Activated CD4-positive, CD25-positive, alpha-beta regulatory T cell treated with anti-CD3 and anti-CD28 coated beads, Interleukin-2, amount 50 U/mL, for 24 hours (primary cell): ENCODE measurements around the gene RIMBP2.
"Not testable (repeated sequence)": the region's sequence is repeated elsewhere in the genome, so short reads cannot be mapped to it uniquely, and the experiment has no call there.

Experiments used
- ATAC-seq, 2 donors: fragments of 150-1000 bp; cut with Tn5 transposase; one replicate each; pipeline ENCODE4 v1.10.0; 2021; ENCODE audit warnings: mild to moderate bottlenecking in 1 of 2, moderate library complexity in 1 of 2

RIMBP2 gene

DNA sequence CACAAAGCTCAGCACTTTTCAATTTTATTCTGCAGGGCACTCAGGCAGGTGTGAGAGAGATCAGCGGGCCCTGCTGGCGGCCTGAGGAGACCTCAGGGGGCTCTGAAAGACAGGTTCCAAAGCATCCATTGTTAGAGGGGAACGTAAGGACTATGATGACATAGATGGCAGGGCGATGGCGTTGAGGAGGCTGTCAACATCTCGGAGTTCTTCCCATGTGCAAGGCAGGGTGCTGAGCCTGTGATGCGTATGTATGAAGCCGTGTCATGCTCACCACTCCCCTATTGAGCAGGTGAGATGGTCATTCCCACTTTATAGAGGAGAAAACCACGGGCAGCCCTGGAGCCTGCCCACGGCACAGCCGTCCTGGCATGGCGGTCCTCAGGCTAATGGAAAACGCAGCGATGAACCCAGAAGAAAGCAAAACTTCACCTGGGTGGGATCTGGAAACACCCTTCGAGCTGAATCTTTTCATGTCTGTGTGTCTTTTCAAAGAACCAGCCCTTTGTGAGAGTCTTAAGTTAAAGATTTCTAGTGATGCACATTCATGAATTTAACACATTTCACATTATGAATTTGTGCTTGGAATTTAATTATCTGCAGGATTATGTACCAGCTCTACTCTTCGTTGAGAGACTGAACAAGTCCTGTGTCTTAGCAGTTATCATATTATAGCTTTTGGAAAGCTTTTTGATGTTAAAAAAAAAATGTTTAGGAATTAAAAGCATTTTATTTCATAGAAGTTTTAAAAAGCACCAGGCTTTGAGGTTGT lies 64.7 kb downstream of the RIMBP2 start:
- ATAC-seq, result no peak

DNA sequence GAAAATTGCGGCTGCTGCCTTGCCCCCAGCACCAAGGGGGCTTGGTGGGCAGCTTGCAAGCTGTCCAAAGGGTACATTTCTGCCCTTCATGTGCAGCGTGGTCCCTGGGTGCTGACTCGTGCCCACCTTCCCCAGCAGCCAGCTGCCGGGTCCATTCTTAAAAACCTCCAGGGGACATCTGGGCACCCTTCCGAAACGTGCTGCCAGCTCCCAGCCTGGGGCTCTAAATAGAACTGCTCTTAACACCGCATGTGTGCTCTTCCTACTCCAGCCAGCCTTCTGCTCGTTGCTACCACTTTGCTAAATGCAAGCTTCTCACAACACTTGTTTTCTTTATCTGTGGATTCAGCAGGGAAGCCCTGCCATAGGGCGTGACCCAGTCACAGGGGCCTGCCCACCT lies 66.0 kb downstream of the RIMBP2 start:
- no peak for ATAC-seq

DNA sequence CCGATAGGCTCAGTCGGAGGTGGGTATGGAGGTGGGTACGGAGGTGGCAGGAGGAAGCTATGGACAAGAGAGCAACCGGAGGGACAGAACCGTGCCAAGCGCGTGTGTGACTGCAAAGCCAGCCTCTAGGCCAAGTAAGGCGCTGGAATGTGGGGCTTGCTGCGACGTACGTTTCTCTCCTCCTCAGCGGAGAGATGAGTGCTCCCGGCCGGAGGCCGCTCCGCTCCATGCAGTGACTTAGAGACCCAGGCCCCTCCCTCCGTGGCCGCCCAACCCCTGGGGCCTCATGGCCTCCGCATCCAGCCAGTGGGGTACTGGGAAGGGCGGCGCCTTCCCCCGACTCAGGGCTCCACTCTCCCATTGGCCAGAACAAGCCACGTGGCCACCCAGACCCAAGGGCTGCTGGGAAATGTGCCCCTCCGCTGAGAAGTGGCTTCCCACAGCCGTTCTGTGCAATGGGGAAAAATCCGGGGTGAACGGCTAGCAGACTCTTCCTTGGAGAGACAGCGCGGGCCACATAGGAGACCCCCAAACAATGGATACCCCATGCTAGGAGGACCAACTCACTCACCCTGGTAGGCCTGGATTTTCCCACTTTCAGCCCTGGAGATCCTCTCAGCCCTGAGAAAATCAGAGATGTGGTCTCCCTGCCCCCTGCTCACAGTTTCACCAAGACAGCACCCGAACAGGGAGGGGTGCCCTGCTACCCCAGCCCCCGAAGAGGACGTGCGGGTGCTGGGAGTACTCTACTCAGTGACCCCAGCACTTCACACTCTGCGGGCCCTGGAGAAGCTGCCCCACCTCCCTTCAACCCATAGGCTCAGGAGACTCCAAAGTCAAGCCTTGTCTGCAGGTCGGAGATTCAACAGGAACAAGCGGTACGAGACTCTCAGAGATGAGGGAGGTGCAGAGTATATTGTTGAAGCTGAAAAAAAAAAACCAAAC lies 66.7 kb downstream of the RIMBP2 start:
- ATAC-seq, result no peak

DNA sequence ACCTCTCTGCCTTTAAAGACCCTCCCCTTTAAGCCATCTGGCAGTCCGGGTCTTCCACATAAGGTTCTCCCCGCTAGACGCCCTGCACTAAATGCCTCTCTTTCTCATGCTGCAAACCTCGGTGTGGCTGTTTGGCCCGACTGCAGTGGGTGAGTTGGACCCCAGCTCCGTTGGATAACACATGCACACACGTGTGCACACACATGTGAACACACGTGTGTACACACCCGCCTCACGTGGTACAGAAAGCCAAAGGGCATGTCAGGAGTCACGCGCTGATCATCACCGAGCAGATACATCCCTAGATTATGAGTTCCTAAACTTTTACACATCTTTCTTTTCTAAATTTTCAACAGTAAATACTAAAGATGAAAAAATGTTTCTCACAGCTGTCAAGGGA lies 68.3 kb downstream of the RIMBP2 start:
- ATAC-seq, result no peak

DNA sequence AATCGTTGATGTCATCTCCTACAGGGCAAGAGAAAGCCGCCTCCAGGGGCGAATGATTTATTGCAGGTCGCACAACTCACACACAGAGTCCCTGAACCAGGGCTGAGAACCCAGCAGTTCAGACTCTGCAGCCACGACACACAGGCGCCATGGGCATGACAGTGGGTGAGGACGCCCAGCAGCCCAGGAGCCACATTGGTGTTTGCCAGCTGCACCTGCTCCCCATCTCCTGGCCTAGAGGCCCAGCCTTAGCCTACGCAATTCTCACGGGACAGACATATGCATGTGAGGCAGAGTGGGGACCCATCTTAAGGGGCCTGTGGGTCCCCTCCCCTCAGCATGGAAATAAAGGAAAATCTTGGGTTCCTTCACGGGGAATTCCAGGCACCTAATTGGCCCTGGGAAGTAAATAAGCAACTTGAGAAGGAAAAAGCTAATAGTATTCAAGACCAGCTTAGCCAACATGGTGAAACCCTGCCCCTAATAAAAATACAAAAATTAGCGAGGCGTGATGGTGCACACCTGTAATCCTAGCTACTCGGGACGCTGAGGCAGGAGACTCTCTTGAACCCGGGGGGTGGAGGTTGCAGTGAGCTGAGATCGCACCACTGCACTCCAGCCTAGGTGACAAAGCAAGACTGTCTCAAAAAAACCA lies 69.3 kb downstream of the RIMBP2 start:
- ATAC-seq, result no peak

DNA sequence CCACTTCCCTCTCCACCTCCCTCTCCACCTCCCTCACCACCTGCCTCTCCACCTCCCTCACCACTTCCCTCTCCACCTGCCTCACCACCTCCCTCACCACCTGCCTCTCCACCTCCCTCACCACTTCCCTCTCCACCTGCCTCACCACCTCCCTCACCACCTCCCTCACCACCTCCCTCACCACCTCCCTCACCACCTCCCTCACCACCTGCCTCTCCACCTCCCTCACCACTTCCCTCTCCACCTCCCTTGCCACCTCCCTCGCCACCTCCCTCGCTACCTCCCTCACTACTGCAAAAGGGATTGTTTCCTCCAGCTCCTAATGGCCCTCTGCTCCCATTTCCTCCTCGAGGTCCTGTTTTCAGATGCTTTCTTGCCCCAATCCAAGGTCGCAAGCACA lies 69.9 kb downstream of the RIMBP2 start:
- ATAC-seq, result not testable (repeated sequence)

DNA sequence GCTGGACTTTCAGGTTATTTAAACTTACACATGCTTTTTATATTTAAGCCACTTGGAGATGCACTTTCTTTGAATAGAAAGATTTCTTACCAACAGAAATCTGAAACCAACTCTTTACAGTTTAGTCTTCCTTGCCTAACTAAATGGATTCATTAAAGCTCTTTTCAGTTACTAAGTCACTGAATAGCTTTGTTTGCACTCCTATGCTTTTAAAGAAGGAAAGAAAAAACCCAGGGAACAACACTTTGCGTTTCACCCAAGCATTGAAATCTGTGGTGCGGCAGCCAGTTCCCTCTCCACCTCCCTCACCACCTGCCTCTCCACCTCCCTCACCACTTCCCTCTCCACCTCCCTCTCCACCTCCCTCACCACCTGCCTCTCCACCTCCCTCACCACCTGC lies 70.3 kb downstream of the RIMBP2 start:
- ATAC-seq, result no peak

DNA sequence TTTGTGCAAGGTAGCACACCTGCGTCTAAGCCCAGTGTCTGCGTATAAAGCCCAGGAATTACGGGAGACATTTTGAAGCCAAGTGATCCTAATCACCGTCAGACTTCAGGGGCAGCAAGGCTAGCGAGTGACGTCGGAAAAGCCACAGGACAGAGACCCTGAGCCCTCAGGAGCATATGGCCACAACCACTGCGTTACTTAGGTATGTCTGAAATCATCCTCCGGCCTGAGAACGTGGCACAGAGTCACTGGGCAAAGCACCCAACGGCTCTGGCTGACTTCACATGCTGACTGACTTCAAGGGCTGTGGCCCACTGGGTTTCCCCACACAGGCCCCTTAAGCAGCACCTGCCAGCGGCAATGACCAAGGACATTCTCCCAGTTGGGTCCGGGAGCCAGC lies 71.5 kb downstream of the RIMBP2 start:
- no peak for ATAC-seq

DNA sequence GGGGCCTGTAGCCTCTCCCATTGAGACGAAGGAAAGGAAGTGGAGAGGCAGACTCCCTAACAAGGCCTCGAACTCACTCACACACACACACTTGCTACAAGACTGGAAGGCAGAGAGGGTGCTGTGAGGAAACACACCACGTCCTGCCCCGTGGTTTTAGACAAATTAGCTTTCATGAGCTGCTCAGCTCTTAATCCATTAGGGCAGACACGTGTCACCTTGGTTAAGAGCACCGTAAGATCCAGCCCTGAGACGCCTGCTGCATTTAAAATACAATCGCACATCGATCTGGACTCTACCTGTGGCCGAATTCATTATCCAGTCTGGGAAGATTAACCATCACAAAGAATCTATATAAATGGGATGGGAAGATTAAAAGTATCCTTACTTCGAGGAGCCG lies 72.0 kb downstream of the RIMBP2 start:
- no peak for ATAC-seq

DNA sequence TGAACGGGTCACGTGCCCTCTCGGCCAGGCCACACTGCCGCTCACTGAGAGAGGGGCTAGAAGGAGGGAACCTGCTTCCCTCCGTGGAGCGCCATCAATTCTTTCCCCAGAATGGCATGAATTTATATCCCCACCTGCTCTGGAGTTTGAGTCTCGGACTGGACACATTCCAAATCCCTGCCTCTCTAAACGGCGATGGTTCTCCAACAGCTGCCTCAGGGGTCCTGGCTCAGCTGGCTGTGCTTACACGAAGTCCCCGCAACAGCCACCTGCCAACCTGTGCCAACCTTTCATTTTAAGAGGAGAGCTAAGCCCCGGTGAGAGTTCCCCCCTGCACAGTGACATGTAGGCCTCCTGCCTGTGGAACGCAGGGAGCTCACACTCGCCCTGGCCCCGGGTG lies 73.2 kb downstream of the RIMBP2 start:
- ATAC-seq, result no peak

DNA sequence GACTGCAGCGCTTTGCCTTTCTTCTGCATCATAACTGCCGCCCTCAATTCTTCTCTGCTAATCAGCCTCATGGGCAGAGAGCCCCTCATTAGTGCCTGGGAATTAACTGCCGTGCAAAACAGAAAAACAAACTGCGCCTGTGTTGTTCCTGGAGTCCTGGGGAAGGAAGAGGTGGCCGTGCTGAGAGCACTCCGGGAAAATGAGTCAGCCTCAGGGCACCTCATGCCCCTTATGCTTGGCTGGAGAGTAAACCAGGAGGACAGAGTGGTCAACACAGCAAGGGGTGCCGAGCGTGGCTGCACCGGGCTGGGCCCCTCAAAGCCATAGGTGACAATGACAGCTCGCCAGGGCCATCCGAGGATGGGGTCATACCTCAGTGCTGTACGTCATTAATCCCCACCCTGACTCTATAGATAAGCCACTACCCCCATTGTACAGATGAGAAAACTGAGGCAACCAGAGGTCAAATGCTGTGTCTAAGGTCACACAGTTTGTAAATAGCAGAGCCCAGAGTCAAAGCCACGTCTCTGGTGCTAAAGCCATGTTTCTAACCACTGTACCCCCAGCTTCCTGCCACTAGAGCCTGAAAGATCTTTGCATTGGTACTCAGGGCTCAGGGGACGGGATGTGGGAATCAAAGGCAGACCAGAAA lies 74.4 kb downstream of the RIMBP2 start:
- no peak for ATAC-seq

DNA sequence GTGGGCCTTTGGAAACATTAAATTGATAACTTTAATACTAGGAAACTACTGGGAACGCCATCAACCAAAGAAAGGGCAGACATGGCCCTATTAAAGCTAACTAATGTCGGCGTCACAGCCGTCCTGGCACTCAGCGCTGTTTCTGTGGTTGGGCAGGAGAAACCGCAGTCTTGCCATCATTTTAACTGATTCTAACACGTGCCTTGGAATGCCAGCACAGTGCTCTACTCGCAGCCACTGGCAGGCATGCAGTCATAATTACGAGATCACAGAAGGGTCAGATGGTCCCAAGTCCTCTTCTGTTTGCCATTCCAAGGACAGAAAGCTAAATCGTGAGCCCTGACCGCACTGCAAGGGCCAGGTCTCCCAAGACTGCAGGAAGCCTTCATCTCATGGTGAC lies 75.2 kb downstream of the RIMBP2 start:
- ATAC-seq, result no peak

DNA sequence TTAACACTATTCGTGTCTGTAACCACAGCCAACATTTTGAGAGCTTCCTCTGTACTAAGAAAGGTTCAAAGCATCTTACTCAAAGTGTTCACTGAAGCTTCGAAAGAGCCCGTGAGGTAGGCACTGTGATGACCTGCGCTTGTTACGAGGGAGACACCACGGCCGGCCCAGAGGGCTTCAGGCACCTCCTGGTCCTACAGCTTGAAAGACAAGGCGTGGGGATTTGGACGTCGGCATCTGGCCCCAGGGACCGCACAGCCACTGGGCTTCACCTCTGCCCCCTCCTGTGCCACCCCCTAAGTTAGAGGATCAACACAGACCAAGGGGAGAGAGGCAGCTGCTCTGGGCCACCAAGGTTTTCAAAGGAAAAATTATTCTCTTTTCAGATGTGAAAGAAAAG lies 75.6 kb downstream of the RIMBP2 start:
- ATAC-seq, result no peak

DNA sequence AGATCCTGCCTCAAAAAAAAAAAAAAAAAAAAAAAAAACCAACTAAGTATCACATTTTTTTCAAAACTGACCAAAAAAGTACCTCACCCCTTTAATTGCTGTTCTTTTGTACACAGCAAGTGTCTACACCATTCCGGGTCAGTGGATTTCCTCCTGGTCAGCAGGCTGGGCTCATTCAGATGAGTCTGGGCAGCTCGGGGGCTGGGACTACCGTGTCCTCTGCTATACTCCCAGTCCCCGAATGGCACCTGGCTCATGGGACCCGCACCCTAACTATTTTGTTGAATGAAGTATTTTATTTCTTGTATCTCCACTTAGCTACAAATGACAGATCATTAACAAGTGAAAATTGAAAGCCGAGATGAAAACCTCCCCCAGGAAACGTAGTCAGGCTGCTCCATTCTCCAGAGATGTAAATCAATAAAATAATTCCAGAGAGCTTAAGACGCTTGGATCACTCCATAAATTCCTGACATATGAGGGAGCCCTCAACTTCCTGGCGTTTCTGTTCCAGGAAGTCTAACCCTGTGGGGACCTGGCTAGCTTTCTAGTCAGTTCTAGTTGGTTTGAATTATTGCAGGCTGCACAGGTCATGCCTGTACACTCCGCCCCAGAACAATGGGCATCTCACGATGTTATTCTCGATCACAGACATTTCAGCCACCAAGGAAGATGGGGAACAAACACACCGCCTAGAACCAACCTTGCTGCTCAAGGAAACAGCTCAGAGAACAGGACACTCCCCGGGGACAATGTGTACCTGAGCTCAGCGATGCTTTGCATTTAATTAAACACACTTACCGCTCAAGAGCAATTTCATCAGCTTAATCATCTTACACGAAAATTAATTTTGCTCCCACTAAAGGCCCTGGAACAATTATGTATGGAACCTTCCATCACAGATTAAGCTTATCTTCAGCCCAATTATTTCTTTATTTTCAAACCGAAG lies 76.3 kb downstream of the RIMBP2 start:
- no peak for ATAC-seq

DNA sequence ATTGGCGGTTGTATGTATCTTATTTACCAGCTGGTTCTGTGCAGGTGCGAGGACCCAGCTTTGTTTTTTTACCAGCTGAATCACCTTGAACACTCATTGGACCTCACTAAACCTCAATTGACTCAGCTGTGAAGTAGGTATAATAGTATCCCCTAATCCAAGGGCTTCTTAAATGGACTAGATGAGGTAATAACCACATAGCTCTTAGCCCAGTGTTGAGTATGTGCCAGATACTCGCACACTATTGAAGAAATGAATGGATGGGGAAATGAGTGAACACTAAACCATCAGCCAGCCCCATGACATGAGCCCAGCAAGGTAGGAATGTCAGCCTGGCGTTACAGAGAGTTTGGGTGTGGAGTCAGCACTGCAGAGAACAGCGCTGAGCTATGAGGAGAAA lies 79.7 kb downstream of the RIMBP2 start:
- ATAC-seq, result no peak

DNA sequence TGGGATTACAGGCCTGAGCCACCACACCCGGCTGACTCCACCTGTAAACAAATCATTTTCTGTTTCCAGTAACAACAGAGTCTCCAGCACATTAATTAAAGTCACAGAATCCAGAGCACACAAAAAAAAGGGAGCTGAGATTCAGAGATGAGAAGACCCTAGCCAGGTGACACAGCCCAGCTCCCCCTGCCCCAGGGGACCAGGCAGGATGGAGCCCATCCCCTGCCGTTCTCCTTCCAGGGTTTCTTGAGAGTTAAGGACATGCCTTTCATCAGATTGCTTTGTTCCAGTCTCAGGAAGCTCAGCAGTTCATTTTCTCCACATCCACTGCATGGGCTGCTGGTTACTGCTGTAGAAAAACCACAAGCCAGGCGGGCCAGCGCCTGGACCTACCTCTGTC lies 81.2 kb downstream of the RIMBP2 start:
- no peak for ATAC-seq

DNA sequence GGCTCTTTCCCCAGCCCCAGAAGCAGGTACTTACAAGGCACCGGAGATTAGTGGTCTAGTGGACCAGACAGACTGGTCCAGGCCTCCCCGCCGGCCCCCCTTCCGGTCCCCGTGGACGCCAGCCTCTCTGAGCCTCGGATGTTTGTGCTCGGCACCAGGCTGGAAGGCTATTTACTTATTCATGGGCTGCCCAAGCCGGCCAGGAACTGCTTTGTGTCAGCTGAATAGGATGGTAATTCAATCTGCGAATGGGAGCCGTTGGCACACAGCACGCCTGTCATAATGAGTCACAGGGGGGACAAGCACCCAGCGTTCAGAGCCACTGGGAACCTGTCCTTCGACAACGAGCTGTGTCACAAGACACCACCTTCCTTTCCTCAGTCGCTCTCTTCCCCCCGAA lies 82.3 kb downstream of the RIMBP2 start:
- no peak for ATAC-seq

DNA sequence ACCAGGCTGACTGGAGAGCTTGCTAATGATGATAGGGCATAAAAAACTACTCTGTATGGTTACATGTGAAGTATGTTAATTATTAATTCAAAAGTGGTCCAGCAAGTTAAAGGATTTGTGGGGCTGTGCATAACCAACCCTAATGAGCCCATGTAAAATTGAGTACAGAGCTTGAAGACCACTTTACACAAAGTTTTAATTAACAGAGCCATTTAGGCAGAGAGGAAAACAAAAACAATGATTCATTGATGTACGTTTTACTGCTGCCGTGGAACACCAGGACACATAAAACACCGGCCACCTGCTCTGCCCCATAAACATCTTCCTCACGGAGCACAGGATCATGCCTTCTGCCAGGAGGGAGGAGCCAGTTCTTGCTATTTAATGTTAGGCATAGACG lies 83.5 kb downstream of the RIMBP2 start:
- ATAC-seq, result no peak

DNA sequence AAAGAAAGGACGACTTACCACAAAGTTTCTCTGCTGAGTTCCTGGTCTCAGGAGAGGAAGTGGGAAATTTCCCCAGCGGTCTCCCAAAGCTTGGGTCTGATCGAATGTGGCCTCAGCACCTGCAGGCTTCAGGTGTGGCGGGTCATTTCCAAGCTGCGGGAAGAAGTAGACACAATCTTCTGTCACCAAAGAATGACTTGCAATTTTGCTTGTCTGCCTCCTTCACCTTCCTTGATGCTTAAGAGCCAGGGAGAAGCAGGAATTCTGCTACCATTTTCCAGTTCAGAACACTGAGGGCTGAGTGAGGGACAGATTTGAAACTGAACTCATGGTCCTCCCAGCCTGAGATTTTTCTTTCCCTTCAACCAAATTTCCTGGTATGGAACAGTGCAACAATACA lies 87.8 kb downstream of the RIMBP2 start:
- ATAC-seq, result no peak

DNA sequence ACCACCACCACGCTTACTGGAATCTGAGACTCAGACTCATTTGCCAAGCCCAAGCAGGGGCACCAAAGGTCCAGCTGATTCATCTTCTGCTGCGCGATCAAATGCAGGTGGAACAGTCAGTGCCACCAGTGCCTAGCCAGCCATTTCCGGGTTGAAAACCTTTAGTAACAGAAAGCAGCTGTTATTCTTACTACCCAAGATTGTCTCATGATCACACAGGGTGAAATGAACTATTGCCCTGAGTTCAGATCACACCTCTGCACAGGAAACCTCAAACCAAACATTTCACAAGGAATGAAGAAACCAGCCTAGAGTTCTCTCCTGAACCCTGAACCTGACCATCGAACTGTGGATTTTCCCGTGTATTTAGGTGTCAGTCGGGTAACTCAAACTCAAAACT lies 88.9 kb downstream of the RIMBP2 start:
- ATAC-seq, result no peak

DNA sequence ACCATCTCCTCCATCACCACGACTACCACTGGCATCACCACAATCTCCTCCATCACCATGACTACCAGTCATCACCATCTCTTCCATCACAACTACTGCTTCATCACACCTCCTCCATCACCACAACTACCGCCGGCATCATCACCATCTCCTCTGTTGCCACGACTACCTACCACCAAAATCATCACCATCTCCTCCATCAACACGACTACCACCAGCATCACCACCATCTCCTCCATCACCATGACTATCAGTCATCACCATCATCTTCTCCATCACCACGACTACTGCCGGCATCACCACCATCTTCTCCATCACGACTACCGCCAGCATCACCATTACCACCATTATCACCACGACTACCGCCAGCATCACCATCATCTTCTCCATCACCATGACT lies 89.5 kb downstream of the RIMBP2 start:
- no peak for ATAC-seq

DNA sequence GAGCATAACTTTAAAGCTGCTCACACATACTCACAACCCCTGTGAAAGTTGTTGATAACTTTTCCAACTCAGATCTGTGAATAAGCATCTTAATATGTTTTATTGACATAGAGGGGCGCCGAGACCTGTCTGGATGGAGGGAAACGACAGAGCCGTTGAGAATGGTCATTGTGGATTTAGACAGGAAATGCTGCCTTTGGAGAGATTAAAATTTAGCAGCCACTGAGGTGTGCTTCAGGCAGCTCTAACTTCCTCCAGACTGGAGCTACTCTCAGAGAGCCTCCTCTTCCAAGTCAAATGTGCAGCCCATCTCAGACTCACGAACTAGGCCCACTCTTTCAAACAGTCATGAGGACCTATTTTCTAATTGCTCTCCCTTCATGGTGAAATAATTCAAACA lies 90.9 kb downstream of the RIMBP2 start:
- no peak for ATAC-seq
